ENCODE results near the gene FBXO3.
A peak's percentile ranks its signal among the peaks of the same experiment; 100 is the strongest.
"Not testable (repeated sequence)": the region's sequence is repeated elsewhere in the genome, so short reads cannot be mapped to it uniquely, and the experiment has no call there.

Gene FBXO3

GRCh38 chr11:33729072-33729664, 45.2 kb downstream of the FBXO3 start:
- DNase-seq (ENCODE audit: low spot score) = not testable (repeated sequence)

GRCh38 chr11:33727539-33727938, 46.8 kb downstream of the FBXO3 start:
- DNase-seq (ENCODE audit: low spot score) = not testable (repeated sequence)

- no peak for DNase-seq (ENCODE audit: low spot score)
Observed at GRCh38 chr11:33725496-33725895, 48.8 kb downstream of the FBXO3 start.

- no peak for DNase-seq (ENCODE audit: low spot score)
Observed at GRCh38 chr11:33724644-33725035, 49.7 kb downstream of the FBXO3 start.

- peak; percentile 98 for DNase-seq (ENCODE audit: low spot score)
Observed at GRCh38 chr11:33723238-33723881, 51.0 kb downstream of the FBXO3 start.

GRCh38 chr11:33722590-33723234, 51.6 kb downstream of the FBXO3 start:
- peak; percentile 75 for DNase-seq (ENCODE audit: low spot score)

- DNase-seq (ENCODE audit: low spot score) = no peak
Observed at GRCh38 chr11:33721984-33722383, 52.3 kb downstream of the FBXO3 start.

GRCh38 chr11:33721426-33721825, 52.9 kb downstream of the FBXO3 start:
- peak; percentile 90 for DNase-seq (ENCODE audit: low spot score)

GRCh38 chr11:33719587-33719986, 54.7 kb downstream of the FBXO3 start:
- no peak for DNase-seq (ENCODE audit: low spot score)

- no peak for DNase-seq (ENCODE audit: low spot score)
Observed at GRCh38 chr11:33718440-33718839, 55.9 kb downstream of the FBXO3 start.

- DNase-seq (ENCODE audit: low spot score) = no peak
Observed at GRCh38 chr11:33716243-33716642, 58.1 kb downstream of the FBXO3 start.

GRCh38 chr11:33713856-33714398, 60.4 kb downstream of the FBXO3 start:
- DNase-seq (ENCODE audit: low spot score) = no peak

GRCh38 chr11:33713151-33713855, 61.0 kb downstream of the FBXO3 start:
- DNase-seq (ENCODE audit: low spot score) = no peak

GRCh38 chr11:33712436-33712835, 61.9 kb downstream of the FBXO3 start:
- no peak for DNase-seq (ENCODE audit: low spot score)

GRCh38 chr11:33709466-33709865, 64.9 kb downstream of the FBXO3 start:
- DNase-seq (ENCODE audit: low spot score) = no peak

GRCh38 chr11:33708985-33709384, 65.3 kb downstream of the FBXO3 start:
- no peak for DNase-seq (ENCODE audit: low spot score)

GRCh38 chr11:33707831-33708230, 66.5 kb downstream of the FBXO3 start:
- not testable (repeated sequence) for DNase-seq (ENCODE audit: low spot score)

GRCh38 chr11:33706966-33707365, 67.4 kb downstream of the FBXO3 start:
- DNase-seq (ENCODE audit: low spot score) = no peak

GRCh38 chr11:33706546-33706945, 67.8 kb downstream of the FBXO3 start:
- DNase-seq (ENCODE audit: low spot score) = no peak

GRCh38 chr11:33704240-33705002, 69.9 kb downstream of the FBXO3 start:
- no peak for DNase-seq (ENCODE audit: low spot score)

- no peak for DNase-seq (ENCODE audit: low spot score)
Observed at GRCh38 chr11:33703788-33704187, 70.5 kb downstream of the FBXO3 start.

GRCh38 chr11:33703234-33703633, 71.1 kb downstream of the FBXO3 start:
- DNase-seq (ENCODE audit: low spot score) = no peak
